ENCODE data around the gene RANBP10. TPM values are rescaled to one million over a fixed set of nuclear protein-coding genes. Genes with fewer than 3 reads are reported as not detected.

RANBP10 gene
- total RNA-seq, 1 experiment from 2014 or later = 15.6 TPM

- no peaks in the 10 kb centered on the region for H4K20me1 ChIP-seq (ENCODE audit: control insufficient read depth, insufficient read depth, insufficient read length)
- H3K4me1 ChIP-seq (ENCODE audit: insufficient read depth, low read length) = no peaks in the 10 kb centered on the region
- no peak overlapping the region for H4K91ac ChIP-seq (ENCODE audit: insufficient read length, low read depth, low read length)
- H3K56ac ChIP-seq (ENCODE audit: insufficient read length, low read depth, low read length) = no peak overlapping the region
- no peak overlapping the region for H4K8ac ChIP-seq (replicated peaks; ENCODE audit: insufficient read length, low read depth, low read length)
- H2BK15ac ChIP-seq (ENCODE audit: low read depth, low read length) = no peak overlapping the region
- no peak overlapping the region for H3K4me2 ChIP-seq (ENCODE audit: insufficient read depth, insufficient read length, low read length)
- Mint-ChIP-seq H3K9me3 (no peaks in the 10 kb centered on the region), H3K36me3 (ENCODE audit: insufficient read depth in 1 of 3, low read depth in 3 of 3) (peaks cover 0 to 2% (median 0%) of the 10 kb centered on the region in 3 experiments; a peak in 4 of 7 replicates), H3K4me1 (no peaks in the 10 kb centered on the region), H3K4me3 (no peak overlapping the region), H3K27ac (peak overlapping the region in 2 of 3 experiments; percentile 46 to 71; a peak in 3 of 7 replicates), H3K27me3 (ENCODE audit: low read depth) (no peaks in the 10 kb centered on the region)
- no peak overlapping the region for H2BK20ac ChIP-seq (ENCODE audit: low read depth, low read length, poor library complexity, severe bottlenecking)
- no peaks in the 10 kb centered on the region for H3K23me2 ChIP-seq (ENCODE audit: insufficient read length, low read depth, low read length, poor library complexity, severe bottlenecking)
- H3K23ac ChIP-seq (ENCODE audit: insufficient read length, low read depth, low read length) = no peak overlapping the region
- no peak overlapping the region for H2AK5ac ChIP-seq (ENCODE audit: insufficient read length, low read length)
- DNase-seq = no peak
- H2BK12ac ChIP-seq (ENCODE audit: insufficient read length, low read depth, low read length) = no peak overlapping the region
- TF ChIP-seq CTCF (conservative IDR thresholded peaks at IDR 0.05) = no peak
- no CpG with 5 or more reads among the region's 4 CpGs for WGBS (ENCODE audit: extremely low coverage, insufficient read length, low lambda C conversion rate)
- H3K14ac ChIP-seq (ENCODE audit: insufficient read depth, low read length) = no peak overlapping the region
- H3K27ac ChIP-seq (ENCODE audit: insufficient read length, low read depth, low read length) = no peak overlapping the region
- no peaks in the 10 kb centered on the region for H3K79me2 ChIP-seq (ENCODE audit: insufficient read depth, low read length)
- H2AFZ ChIP-seq (ENCODE audit: low read length) = no peak overlapping the region
- no peaks in the 10 kb centered on the region for H3K79me1 ChIP-seq (ENCODE audit: insufficient read depth, low read depth, low read length, poor library complexity, severe bottlenecking)
- no peak overlapping the region for H3T11ph ChIP-seq (ENCODE audit: low read length)
- no peak overlapping the region for H4K5ac ChIP-seq (ENCODE audit: insufficient read length, low read depth, low read length)
- H3K9ac ChIP-seq (ENCODE audit: extremely low read depth, insufficient read length, low read length) = no peak overlapping the region
- no peaks in the 10 kb centered on the region for H3K27me3 ChIP-seq (ENCODE audit: insufficient read depth, low read length)
- no peak overlapping the region for H2BK120ac ChIP-seq (ENCODE audit: low read depth, low read length, poor library complexity, severe bottlenecking)
- H3K18ac ChIP-seq (ENCODE audit: insufficient read length, low read depth, low read length) = no peak overlapping the region
- H3K9me3 ChIP-seq (ENCODE audit: control insufficient read depth, low read depth, low read length) = no peaks in the 10 kb centered on the region
- H3K4ac ChIP-seq (ENCODE audit: low read depth, low read length) = no peak overlapping the region
- H2BK5ac ChIP-seq (ENCODE audit: insufficient read length, low read length) = no peak overlapping the region
Measured at GRCh38 chr16:67760956-67761230, 45.5 kb downstream of the RANBP10 start.
